Measurements from ENCODE around the gene RNF123.

DNA sequence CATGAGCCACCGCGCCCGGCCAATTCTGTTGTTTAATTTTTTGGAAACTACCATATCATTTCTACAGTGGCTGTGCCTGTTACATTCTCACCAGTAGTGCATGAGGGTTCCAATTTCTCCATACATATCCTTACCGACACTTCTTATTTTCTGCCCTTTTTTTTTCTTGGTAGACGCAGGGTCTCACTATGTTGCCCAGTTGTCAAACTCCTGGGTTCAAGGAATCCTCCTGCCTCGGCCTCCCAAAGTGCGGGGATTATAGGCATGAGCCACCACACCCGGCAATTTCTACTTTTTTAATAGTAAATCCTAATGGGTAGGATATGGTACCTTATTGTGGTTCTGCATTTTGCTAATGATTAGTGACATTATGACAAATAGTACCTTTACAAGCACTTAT is 20.5 kb downstream of the RNF123 start:
- TF ChIP-seq GLIS3 (CRISPR knock-in tag; IDR thresholded peaks at IDR 0.05) (no peak), ISL1 (CRISPR knock-in tag; IDR thresholded peaks at IDR 0.05) (no peak), ZFP3 (CRISPR knock-in tag; IDR thresholded peaks at IDR 0.05) (no peak), ZC3H10 (CRISPR knock-in tag; IDR thresholded peaks at IDR 0.05) (no peak), OSR1 (CRISPR knock-in tag; IDR thresholded peaks at IDR 0.05) (no peak), PPARA (CRISPR knock-in tag; IDR thresholded peaks at IDR 0.05; ENCODE audit: borderline replicate concordance) (no peak), CSDC2 (CRISPR knock-in tag; IDR thresholded peaks at IDR 0.05) (no peak), ARNTL (CRISPR knock-in tag; IDR thresholded peaks at IDR 0.05; ENCODE audit: borderline replicate concordance, low read depth) (no peak)
- TF ChIP-seq, protein P1, sequence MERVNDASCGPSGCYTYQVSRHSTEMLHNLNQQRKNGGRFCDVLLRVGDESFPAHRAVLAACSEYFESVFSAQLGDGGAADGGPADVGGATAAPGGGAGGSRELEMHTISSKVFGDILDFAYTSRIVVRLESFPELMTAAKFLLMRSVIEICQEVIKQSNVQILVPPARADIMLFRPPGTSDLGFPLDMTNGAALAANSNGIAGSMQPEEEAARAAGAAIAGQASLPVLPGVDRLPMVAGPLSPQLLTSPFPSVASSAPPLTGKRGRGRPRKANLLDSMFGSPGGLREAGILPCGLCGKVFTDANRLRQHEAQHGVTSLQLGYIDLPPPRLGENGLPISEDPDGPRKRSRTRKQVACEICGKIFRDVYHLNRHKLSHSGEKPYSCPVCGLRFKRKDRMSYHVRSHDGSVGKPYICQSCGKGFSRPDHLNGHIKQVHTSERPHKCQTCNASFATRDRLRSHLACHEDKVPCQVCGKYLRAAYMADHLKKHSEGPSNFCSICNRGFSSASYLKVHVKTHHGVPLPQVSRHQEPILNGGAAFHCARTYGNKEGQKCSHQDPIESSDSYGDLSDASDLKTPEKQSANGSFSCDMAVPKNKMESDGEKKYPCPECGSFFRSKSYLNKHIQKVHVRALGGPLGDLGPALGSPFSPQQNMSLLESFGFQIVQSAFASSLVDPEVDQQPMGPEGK (CRISPR knock-in tag; IDR thresholded peaks at IDR 0.05; ENCODE audit: borderline replicate concordance) = no peak
- TF ChIP-seq, protein P2, sequence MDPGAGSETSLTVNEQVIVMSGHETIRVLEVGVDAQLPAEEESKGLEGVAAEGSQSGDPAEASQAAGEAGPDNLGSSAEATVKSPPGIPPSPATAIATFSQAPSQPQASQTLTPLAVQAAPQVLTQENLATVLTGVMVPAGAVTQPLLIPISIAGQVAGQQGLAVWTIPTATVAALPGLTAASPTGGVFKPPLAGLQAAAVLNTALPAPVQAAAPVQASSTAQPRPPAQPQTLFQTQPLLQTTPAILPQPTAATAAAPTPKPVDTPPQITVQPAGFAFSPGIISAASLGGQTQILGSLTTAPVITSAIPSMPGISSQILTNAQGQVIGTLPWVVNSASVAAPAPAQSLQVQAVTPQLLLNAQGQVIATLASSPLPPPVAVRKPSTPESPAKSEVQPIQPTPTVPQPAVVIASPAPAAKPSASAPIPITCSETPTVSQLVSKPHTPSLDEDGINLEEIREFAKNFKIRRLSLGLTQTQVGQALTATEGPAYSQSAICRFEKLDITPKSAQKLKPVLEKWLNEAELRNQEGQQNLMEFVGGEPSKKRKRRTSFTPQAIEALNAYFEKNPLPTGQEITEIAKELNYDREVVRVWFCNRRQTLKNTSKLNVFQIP (CRISPR knock-in tag; IDR thresholded peaks at IDR 0.05; ENCODE audit: borderline replicate concordance, low read depth) = no peak
- TF ChIP-seq, protein P3, sequence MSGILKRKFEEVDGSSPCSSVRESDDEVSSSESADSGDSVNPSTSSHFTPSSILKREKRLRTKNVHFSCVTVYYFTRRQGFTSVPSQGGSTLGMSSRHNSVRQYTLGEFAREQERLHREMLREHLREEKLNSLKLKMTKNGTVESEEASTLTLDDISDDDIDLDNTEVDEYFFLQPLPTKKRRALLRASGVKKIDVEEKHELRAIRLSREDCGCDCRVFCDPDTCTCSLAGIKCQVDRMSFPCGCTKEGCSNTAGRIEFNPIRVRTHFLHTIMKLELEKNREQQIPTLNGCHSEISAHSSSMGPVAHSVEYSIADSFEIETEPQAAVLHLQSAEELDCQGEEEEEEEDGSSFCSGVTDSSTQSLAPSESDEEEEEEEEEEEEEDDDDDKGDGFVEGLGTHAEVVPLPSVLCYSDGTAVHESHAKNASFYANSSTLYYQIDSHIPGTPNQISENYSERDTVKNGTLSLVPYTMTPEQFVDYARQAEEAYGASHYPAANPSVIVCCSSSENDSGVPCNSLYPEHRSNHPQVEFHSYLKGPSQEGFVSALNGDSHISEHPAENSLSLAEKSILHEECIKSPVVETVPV (CRISPR knock-in tag; IDR thresholded peaks at IDR 0.05) = no peak
